Esophagus squamous epithelium (tissue), 5 donors: ENCODE results near the gene RIT1. TPM values are rescaled to one million over a fixed set of nuclear protein-coding genes. Genes with fewer than 3 reads are reported as not detected.

Experiments used
- DNase-seq: peaks from one replicate; lab custom pipeline; 2025; lab: John Stamatoyannopoulos, UW
- H3K27ac ChIP-seq, 4 donors: fragments of 200-600 bp; sonication (generic); one replicate each; pipeline ENCODE4 v1.5.1; 2016 to 2019; ENCODE audit warnings: mild to moderate bottlenecking in 1 of 4
- H3K27me3 ChIP-seq, 4 donors: fragments of 200-600 bp; sonication (generic); 1 replicate in 3 of 4; 2 replicates in 1 of 4; pipeline versions ENCODE4 v1.5.1 to v1.6.0; 2017 to 2021; ENCODE audit warnings: antibody characterized with exemption in 1 of 4
- H3K36me3 ChIP-seq, 3 donors: fragments of 200-600 bp; sonication (generic); one replicate each; pipeline ENCODE4 v1.5.1; 2016 to 2019
- H3K4me1 ChIP-seq, 3 donors: fragments of 200-600 bp; sonication (generic); one replicate each; pipeline ENCODE4 v1.5.1; 2017 to 2019
- H3K4me3 ChIP-seq, 4 donors: fragments of 200-600 bp; sonication (generic); 1 replicate in 3 of 4; 2 replicates in 1 of 4; pipeline ENCODE4 v1.5.1; 2016 to 2019; ENCODE audit warnings: mild to moderate bottlenecking in 2 of 4, moderate library complexity in 1 of 4
- H3K9me3 ChIP-seq, 3 donors: fragments of 200-600 bp; sonication (generic); one replicate each; pipeline ENCODE4 v1.5.1; 2016 to 2019
- POLR2A ChIP-seq, 4 donors: fragments of 450-650 bp; IDR thresholded peaks; one replicate each; pipeline ENCODE4 v1.6.1; 2017; ENCODE audit warnings: antibody characterized with exemption in 4 of 4, mild to moderate bottlenecking in 4 of 4, moderate library complexity in 3 of 4
- WGBS, 2 donors: methylation state at CpG; one replicate each; pipeline ENCODE4 v1.1.5; 2018; 5-methylcytosine and 5-hydroxymethylcytosine counted together
- intact Hi-C: fragments of 100-400 bp; cut with DNase I; formaldehyde crosslinking; loops from one replicate; pipeline ENCODE4 v1.15.0; 2022
- total RNA-seq, 4 donors: library from RNA; depleted of rRNA; stranded (reverse); fragments of >200 nt; gene quantifications; one replicate each; pipeline ENCODE4 v1.1.0, GENCODE V29; 2016
- TF ChIP-seq, protein P1 (sequence below), 6 experiments: fragments of 450-650 bp in 4 of 6; fragments of 200-600 bp in 2 of 6; sonication (generic) in 2 of 6; IDR thresholded peaks; one replicate each; pipeline ENCODE4 v1.5.1; 2016 to 2019; ENCODE audit warnings: antibody characterized with exemption in 6 of 6, mild to moderate bottlenecking in 4 of 6, moderate library complexity in 4 of 6
- donor health status: DM: yes; HTN: yes; CAD: no.

The RIT1 gene
- total RNA-seq, 4 donors from 2014 or later = 35.3 to 55.4 (median 42.6) TPM

GRCh38 chr1:155929057-155929456 is 17.9 kb upstream of the RIT1 start:
- WGBS, 2 donors = 41 to 63% methylated on average over 5 of the region's 5 CpGs
- Histone ChIP-seq H3K4me3 (no peak overlapping the region), H3K27me3 (no peaks in the 10 kb centered on the region), H3K4me1 (peaks cover 22 to 51% (median 35%) of the 10 kb centered on the region in 3 donors), H3K9me3 (no peaks in the 10 kb centered on the region), H3K36me3 (peaks cover 21 to 94% (median 57%) of the 10 kb centered on the region in 3 donors), H3K27ac (no peak overlapping the region)
- intact Hi-C loops = no loop called here
- DNase-seq = no peak
- TF ChIP-seq, protein P1, sequence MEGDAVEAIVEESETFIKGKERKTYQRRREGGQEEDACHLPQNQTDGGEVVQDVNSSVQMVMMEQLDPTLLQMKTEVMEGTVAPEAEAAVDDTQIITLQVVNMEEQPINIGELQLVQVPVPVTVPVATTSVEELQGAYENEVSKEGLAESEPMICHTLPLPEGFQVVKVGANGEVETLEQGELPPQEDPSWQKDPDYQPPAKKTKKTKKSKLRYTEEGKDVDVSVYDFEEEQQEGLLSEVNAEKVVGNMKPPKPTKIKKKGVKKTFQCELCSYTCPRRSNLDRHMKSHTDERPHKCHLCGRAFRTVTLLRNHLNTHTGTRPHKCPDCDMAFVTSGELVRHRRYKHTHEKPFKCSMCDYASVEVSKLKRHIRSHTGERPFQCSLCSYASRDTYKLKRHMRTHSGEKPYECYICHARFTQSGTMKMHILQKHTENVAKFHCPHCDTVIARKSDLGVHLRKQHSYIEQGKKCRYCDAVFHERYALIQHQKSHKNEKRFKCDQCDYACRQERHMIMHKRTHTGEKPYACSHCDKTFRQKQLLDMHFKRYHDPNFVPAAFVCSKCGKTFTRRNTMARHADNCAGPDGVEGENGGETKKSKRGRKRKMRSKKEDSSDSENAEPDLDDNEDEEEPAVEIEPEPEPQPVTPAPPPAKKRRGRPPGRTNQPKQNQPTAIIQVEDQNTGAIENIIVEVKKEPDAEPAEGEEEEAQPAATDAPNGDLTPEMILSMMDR (IDR thresholded peaks at IDR 0.05) = no peak
- no peak for TF ChIP-seq POLR2A (IDR thresholded peaks at IDR 0.05)

- WGBS, 2 donors = 69 to 89% methylated on average over 2 of the region's 2 CpGs
- no peak for DNase-seq
- H3K9me3 ChIP-seq = no peaks in the 10 kb centered on the region
- intact Hi-C loops = no loop called here
- H3K27me3 ChIP-seq = no peaks in the 10 kb centered on the region
- no peak overlapping the region for H3K27ac ChIP-seq
- peaks cover 37 to 100% (median 68%) of the 10 kb centered on the region in 3 donors for H3K36me3 ChIP-seq
- H3K4me1 ChIP-seq = peaks cover 0 to 27% (median 5%) of the 10 kb centered on the region in 3 donors
- TF ChIP-seq POLR2A (IDR thresholded peaks at IDR 0.05) = no peak
- TF ChIP-seq, protein P1 (IDR thresholded peaks at IDR 0.05) = no peak
- no peak overlapping the region for H3K4me3 ChIP-seq
Measured at GRCh38 chr1:155925506-155925905, 14.4 kb upstream of the RIT1 start.

- Histone ChIP-seq H3K4me3 (no peak overlapping the region), H3K4me1 (peaks cover 0 to 11% (median 0%) of the 10 kb centered on the region in 3 donors), H3K27ac (no peak overlapping the region), H3K36me3 (peaks cover 28 to 100% (median 73%) of the 10 kb centered on the region in 3 donors), H3K9me3 (no peaks in the 10 kb centered on the region), H3K27me3 (no peaks in the 10 kb centered on the region)
- intact Hi-C loops = no loop called here
- 86 to 90% methylated on average over 3 of the region's 3 CpGs for whole genome bisulfite sequencing, 2 donors
- TF ChIP-seq, protein P1 (IDR thresholded peaks at IDR 0.05) = no peak
- TF ChIP-seq POLR2A (IDR thresholded peaks at IDR 0.05) = no peak
- no peak for DNase-seq
Measured at GRCh38 chr1:155920717-155921116, 9.6 kb upstream of the RIT1 start.

DNA sequence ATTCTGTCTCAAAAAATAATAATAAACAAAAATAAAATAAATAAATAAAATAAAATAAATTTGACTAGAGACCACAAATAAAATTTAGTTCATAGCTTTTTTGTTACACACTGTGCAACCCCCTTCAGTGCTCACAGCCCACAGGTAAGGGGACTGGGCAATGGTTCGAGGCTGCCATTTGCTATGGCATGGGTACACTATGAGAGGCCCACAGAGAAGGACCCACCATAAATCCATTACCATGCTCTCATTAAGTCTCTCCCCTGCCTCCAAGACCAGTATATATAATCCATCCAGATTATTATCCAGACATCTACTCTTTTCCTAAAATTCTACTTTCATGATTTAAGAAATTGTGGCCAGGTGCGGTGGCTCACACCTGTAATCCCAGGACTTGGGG is 8.7 kb upstream of the RIT1 start:
- TF ChIP-seq, protein P1 (IDR thresholded peaks at IDR 0.05) = no peak
- TF ChIP-seq POLR2A (IDR thresholded peaks at IDR 0.05) = no peak
- H3K9me3 ChIP-seq = no peaks in the 10 kb centered on the region
- peaks cover 0 to 11% (median 0%) of the 10 kb centered on the region in 3 donors for H3K4me1 ChIP-seq
- intact Hi-C loops = no loop called here
- no peaks in the 10 kb centered on the region for H3K27me3 ChIP-seq
- 97 to 98% methylated on average over 2 of the region's 2 CpGs for WGBS, 2 donors
- no peak overlapping the region for H3K27ac ChIP-seq
- H3K36me3 ChIP-seq = peaks cover 27 to 100% (median 70%) of the 10 kb centered on the region in 3 donors
- H3K4me3 ChIP-seq = no peak overlapping the region
- DNase-seq = no peak

DNA sequence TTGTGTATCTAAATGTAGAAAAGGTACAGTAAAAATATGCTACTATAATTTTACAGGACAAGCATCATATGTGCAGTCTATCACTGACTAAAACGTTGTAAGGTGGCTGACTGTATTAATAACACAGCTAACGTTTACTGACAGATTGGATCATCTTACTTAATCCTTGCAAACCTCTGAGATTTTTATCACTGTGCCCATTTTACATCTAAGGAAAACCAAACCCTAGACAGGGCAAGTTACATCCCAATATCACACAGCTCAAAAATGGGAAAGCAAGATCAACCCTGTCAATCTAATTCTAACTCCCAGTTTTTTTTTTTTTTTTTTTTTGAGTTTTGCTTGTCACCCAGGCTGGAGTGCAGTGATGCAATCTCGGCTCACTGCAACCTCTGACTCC is 7.5 kb upstream of the RIT1 start:
- Histone ChIP-seq H3K4me1 (peaks cover 0 to 5% (median 0%) of the 10 kb centered on the region in 3 donors), H3K9me3 (no peaks in the 10 kb centered on the region), H3K27me3 (no peaks in the 10 kb centered on the region), H3K36me3 (peaks cover 19 to 100% (median 69%) of the 10 kb centered on the region in 3 donors), H3K4me3 (no peak overlapping the region), H3K27ac (no peak overlapping the region)
- 67 to 73% methylated on average over 3 of the region's 3 CpGs for WGBS, 2 donors
- DNase-seq = no peak
- no peak for TF ChIP-seq POLR2A (IDR thresholded peaks at IDR 0.05)
- TF ChIP-seq, protein P1 (IDR thresholded peaks at IDR 0.05) = no peak
- intact Hi-C loops = no loop called here
